ENCODE data around the gene MAML2.
A peak's percentile ranks its signal among the peaks of the same experiment; 100 is the strongest.

Gene MAML2

DNA sequence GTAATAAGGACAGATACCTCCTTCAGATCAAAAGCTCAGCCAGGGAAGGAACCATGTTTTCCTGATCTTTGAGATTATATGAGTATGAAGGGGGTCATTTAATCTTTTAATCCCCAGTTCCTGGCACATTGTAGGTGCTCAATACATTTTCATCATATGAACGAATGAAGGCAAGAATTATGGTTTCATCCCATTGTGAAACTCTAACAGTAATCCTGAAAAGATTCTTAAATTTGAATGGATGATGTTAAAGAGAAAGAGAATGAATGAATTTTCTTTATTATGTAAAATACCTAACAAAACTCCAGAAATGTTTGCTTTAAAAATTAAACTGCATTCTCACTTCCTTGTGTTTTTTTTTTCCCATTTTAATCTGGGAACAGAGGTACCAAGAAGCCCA lies 256.9 kb downstream of the MAML2 start:
- no peak for DNase-seq

- DNase-seq, result no peak
These were observed 257.6 kb downstream of the MAML2 start for GRCh38 chr11:96085319-96085930.

DNA sequence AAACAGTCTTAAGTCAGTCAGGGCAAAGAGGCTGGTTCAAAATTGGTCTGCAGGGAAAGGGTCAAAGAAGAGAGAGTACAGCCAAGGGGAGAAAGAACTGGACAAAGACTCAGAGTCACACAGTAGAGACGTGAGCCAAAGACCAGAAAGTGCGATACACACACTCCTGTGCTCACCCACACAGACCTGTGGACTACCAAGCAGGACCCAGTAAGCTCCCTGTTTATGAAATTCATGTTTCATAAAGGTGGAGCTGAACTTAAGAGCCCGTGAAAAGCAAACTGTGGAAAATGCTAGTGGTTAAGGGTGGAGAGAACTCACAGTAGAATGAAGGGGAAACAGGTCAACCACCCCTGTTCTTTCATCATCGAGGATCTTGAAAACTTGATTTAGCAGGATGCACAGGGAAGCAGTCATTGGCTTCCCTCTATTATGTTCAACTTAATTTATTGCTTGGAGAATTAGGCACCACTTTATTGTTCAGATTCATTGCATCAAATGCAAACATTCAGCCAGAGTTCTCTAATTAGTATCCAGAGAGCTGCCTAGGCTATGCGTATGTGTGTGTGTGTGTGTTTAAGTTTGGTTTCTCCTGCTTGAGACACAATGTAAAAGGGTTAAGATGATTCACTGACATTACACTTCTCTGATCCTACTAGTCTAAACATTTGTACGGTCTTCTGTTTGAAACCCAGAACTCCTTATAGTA lies 258.2 kb downstream of the MAML2 start:
- DNase-seq, result no peak

DNA sequence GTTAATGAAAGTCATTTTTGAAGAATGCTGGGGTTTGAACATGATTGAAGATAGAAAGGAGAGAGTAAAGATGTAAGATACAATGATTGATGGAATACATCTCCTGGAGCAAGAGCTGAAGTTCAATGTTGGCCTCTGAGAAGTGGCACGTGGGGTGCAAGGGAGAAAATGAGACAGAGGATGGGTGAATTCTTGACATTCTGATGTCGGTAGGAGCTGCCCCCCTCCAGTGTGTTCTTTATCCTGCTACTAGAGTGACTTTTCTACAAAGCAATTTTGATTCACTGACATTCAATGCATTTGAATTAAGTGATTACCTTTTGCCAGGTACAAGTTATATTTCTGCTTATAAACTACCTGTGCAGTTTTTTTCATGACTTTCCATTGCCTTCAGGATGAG lies 260.1 kb downstream of the MAML2 start:
- DNase-seq, result no peak

DNA sequence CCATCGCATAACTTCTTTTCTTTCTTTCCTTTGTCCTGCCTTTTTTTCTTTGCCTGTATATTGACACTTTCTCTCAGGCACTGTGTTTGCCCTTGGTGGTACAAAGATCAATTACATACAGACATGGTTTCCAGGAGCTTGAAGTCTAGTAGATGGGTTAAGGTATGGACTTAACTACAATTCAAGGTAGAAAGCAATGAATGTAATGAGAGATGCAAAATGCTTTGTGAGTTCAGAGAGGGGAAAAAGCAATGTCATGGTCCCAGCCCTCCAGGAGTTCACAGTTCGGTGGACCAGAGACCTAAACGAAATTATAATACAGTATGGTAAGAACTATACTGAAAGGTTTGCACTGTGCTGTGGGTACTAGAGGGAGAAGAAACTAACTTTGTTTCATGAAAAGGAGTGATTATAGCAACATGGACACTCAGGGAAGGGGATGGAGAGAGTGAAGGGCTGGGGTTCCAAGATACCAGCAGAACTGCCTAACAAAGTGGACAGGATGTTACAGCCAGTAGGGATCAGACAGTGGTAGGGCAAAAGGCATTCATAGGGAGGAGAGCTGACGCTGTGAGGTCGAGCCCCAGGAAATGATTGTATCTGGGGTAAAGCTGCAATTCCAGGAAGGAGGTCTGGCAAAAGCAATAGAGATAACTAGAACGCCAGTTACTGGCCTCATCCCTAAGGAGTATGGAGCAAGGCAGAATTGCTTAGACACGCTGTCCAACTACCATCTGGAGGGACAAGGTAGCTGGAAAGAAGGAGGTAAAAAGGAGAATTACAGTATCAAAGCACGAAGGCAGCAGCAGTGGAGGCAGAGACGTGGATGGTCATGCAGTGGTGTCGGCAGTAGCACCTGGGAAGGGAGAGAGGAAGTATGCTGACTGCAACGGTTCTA lies 260.7 kb downstream of the MAML2 start:
- DNase-seq, result no peak

DNA sequence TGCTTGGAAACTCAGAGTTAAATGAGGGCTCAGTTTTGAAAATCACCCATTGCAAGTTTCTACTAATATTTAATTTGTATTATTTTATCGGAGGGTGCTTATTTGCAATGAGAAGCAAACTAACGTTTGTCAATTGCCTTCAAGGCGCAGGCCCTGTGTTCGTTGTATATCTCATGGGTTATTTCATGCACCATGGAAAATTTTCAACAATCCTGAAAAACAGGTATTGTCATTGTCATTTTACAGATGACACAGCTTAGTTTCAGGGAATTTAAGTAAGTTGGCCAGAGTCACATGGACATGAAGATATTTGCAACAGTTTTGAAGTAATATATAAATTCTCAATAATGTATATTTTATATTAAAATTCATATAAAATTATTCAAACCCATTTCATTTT lies 261.4 kb downstream of the MAML2 start:
- DNase-seq, result no peak

DNA sequence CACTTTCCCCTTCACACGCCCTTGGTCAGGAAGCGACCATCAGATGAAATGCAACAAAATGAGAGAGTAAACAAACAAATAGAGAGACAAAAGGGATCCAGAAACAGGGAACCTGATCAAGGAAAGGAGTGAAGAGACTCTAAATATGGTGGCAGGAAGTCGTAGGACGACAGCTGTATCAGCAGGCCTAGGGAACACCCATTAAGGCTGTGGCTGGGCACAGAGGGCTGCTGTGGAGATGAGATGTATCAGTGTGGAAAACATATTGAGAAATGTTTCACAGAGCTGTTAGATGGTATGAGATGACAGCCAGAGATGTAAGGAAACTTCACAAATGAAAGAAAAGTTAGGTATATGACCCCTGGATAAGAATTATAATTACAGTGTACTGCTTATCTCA lies 263.3 kb downstream of the MAML2 start:
- no peak for DNase-seq

GRCh38 chr11:96075532-96075959 lies 267.4 kb downstream of the MAML2 start:
- peak in 1 of 2 donors; percentile 34 for DNase-seq

- DNase-seq, result no peak
These were observed 268.3 kb downstream of the MAML2 start for GRCh38 chr11:96074551-96075310.

GRCh38 chr11:96073536-96073935 lies 269.5 kb downstream of the MAML2 start:
- DNase-seq, result no peak

GRCh38 chr11:96072592-96072991 lies 270.4 kb downstream of the MAML2 start:
- DNase-seq, result no peak

DNA sequence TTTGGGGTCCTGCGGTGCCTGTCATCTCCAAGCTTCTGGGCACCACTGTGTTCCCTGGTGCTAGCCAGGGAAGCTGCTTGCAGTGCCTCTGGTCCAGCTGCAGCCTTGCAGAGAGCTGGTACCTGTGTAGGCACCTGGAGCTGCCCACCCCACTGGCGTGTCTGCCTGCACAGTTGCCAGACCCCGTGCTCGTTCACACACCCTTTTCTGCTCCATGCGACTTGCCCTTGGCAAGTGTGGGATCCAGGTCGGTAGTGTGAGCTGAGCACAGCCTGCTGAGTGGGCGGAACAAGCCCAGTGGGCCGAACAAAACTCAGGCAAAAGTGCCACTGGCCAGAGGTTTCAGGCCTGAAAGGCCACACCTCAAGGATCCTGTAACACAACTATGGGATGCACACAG lies 272.5 kb downstream of the MAML2 start:
- DNase-seq, result no peak

DNA sequence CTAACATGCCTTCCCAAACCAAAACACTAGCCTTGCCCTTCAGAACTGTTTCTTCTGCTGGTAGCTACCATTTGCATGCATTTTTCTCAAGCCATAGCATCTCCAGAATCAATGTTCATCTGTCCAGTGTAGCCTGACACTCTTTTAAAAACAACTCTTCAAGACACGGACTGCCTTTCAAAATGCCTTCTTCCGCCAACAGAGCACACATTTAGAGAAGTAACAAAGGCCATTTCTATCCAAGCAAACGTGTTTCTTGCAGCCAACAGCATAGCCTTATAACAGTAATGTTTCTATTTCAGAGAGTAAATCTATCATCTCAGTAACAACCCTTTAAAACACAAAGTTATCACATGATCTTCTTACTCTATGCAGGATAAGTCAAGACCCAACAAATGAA lies 275.8 kb downstream of the MAML2 start:
- no peak for DNase-seq

DNA sequence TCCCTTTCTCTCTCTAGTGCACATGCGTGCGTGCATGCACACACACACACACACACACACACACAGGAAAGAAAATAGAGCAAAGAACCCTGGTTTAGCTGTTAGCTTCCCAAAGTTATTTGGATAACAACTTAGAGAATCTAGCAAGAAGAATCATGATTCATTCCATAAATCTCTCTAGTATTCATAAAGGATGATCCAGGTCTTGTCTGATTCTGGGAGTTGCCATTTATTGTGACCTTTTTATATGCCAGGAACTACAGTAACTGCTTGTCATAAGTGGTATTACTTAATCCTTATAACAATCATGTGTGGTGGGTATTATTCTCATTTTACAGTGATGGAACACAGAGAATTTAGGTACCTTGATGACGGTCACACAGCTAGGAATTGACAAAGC lies 277.6 kb downstream of the MAML2 start:
- DNase-seq, result no peak

GRCh38 chr11:96063886-96064285 lies 279.1 kb downstream of the MAML2 start:
- DNase-seq, result no peak

- no peak for DNase-seq
These were observed 279.9 kb downstream of the MAML2 start for GRCh38 chr11:96063053-96063452.

DNA sequence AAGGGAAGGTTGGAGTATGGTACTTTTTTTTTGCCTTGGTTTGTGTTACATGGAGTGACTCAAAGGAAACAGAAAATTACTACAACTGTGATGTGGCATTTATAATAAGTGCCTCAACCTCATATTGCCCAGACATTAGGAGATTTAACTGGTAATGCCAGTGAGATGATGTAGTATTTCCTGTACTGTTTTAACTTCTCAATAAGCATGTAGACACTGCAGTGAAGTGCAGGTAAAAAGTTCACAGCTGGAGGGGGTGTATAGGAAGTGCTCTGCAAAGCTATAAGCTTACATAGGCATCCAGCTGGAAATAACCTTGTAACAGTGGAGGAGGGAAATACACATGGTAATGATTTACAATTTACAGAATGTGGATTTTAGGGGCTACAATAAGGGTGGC lies 280.9 kb downstream of the MAML2 start:
- peak in 1 of 2 donors; percentile 37 for DNase-seq

- DNase-seq, result no peak
These were observed 281.3 kb downstream of the MAML2 start for GRCh38 chr11:96061730-96062129.

- DNase-seq, result no peak
These were observed 281.9 kb downstream of the MAML2 start for GRCh38 chr11:96061069-96061468.

GRCh38 chr11:96057502-96057901 lies 285.5 kb downstream of the MAML2 start:
- DNase-seq, result no peak

GRCh38 chr11:96056576-96056975 lies 286.4 kb downstream of the MAML2 start:
- no peak for DNase-seq

DNA sequence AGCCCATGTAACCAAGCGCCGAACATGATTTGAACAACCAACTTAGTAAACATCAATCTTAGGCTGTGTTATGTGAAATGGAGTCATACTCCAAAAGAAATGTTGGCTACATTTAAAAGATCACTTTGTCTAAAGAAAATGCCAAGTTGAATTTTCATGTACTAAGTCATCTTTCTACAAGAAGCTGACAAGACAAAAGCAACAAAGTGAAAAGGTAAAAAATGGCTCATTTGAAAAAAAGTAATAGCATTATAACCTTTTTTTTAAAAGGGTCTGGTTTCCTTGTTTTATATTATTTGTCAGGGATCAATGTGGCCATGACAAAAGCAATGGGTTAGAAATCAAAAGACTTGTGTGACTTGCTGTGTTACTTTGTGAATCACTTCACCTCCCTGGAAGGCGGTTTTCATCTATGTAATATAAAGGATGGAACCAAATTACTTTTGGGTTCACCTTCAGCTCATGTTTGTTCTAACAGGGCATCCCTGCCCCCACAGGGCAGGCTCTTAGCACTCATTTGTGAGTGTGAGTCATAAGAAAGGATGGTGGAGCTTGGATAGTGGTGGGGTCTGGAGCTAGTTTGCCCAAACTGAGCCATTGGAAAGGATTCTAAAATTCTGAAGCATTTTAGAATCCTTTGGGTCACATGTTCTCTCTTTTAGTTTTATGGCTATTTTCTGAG lies 287.1 kb downstream of the MAML2 start:
- DNase-seq, result peak in 1 of 2 donors; percentile 33

Data from stimulated activated CD4-positive, alpha-beta T cell treated with anti-CD3 and anti-CD28 coated beads, Interleukin-2, amount 100 ng/mL, for 24 hours (primary cell).